H1 (cell line): ENCODE measurements around the gene GDF15. TPM values are rescaled to one million over a fixed set of nuclear protein-coding genes. Genes with fewer than 3 reads are reported as not detected.

Source experiments
- CHD2 ChIP-seq: IDR thresholded peaks from 2 replicates; pipeline ENCODE4 v1.6.1; 2012; ENCODE audit warnings: low read length, improper control_type of control experiment
- SIRT6 ChIP-seq: IDR thresholded peaks from one replicate; pipeline ENCODE4 v1.7.1; 2012; ENCODE audit warnings: low read length, inconsistent platforms
- polyA plus RNA-seq, 7 experiments: library from polyadenylated mRNA; depleted of rRNA in 3 of 7; stranded (reverse) in 5 of 7; unstranded in 2 of 7; fragments of >200 nt in 5 of 7; fragments of 200-250 nt in 2 of 7; gene quantifications; 1 replicate in 5 of 7; 2 replicates in 1 of 7; 4 replicates in 1 of 7; pipeline versions ENCODE4 v1.2.1 to v1.2.3, GENCODE V29; 2011 to 2013; ENCODE audit warnings: missing spikeins in 2 of 7, mixed read lengths in 2 of 7
- total RNA-seq: library from RNA; stranded (reverse); fragmentation: NEBNext Ultra II Directional; extraction: Animal tissue kit (Norgen Biotek cat#: 25700); gene quantifications from 2 replicates; pipeline ENCODE4 v1.2.1, GENCODE V29; 2021

GDF15 gene
- total and polyA plus RNA-seq, 2 of the 8 experiments (the other 6 are each of a cell fraction or from before 2014, with no cell fraction given) = 4.1 to 8.5 TPM

DNA sequence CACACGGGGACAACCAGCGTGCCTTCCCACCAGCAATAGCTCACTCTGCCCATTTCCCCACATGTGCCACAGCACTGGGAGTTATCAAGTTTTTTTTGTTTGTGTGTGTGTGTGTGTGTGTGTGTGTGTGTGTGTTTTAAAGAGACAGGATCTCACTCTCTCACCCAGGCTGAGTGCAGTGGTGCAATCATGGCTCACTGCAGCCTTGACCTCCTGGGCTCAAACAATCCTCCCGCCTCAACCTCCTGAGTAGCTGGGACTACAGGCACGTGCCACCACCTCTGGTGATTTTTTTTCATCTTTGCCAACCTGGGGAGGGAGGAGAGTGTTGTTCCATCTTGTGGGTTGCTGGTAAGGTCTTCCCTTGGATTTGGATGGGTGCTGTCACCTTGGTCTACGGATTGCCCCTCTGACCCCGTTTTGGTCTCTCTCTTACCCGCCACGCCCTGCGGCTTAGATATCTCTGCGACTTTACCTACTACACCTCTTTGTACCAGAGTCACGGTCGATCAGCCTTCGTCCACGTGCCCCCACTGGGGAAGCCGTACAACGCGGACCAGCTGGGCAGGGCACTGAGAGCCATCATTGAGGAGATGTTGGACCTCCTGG is 22.9 kb upstream of the GDF15 start (continued):
- TF ChIP-seq SIRT6 (no peak), CHD2 (no peak)
